AG09309 (cell line): ENCODE measurements around the gene PSMA7.

Source experiments
- DNase-seq: peaks from one replicate; pipeline ENCODE4 v3.0.0-alpha.2; 2010; ENCODE audit warnings: low read depth
- H3K4me3 ChIP-seq: 2 replicates; pipeline ENCODE4 v1.5.1; 2011; ENCODE audit warnings: mild to moderate bottlenecking, low read depth, low read length, moderate library complexity; ENCODE audit not compliant: control insufficient read depth
- CTCF ChIP-seq: IDR thresholded peaks from 2 replicates; pipeline ENCODE4 v1.5.1; 2011; ENCODE audit warnings: mild to moderate bottlenecking, low read depth, low read length, inconsistent platforms; ENCODE audit not compliant: insufficient read depth, control insufficient read depth; ENCODE audit errors: missing control alignments

PSMA7 gene

DNA sequence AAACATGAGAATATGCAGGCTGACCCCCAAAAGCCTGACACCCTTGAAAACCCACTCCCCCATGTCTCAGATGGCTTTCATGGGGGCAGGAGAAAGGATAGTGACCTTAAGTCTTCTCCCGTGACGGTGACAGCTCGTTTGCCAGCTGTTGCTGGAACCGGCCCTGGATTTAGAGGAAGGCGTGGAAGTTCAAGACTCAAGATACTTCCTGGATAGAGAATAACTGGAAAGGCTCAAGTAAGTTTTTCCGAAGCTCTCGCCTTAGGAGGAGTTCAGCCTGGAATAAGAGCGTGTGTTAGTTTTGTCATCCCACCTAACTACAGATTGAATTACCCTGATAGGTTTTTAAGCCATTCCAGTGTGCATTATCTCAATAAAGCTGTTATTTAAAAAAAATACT lies 28.1 kb upstream of the PSMA7 start:
- TF ChIP-seq CTCF, result no peak
- no peak for DNase-seq
- H3K4me3 ChIP-seq, result no peak overlapping the region

- DNase-seq, result no peak
- no peak for TF ChIP-seq CTCF
- H3K4me3 ChIP-seq, result no peak overlapping the region
These were observed 27.3 kb upstream of the PSMA7 start for GRCh38 chr20:62170536-62170935.

DNA sequence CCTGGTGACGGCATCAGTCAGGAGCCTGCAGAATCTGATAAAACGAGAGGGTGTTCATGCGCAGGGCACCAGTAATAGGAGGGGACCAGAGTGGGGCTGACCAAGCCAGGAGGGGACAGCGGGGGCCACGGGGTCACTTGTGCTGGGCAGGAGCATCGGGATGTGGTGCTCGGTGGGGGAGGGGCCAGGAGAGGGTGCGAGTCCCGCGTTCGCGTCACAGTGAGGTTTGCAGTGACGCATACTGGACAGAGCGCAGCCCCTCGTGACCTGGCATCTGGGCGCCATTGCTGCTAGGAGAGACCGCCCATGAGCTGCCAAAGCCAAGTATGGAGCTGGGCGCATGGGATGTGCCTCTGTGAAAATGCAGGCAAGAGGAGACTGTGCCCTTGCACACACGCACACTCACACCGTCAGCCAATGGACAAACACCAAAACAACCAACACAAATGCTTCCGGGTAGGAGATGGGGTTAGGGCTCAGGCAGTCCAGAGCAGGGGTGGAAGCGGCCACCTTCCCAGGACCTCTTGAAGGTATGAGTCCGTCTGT lies 25.8 kb upstream of the PSMA7 start:
- no peak for TF ChIP-seq CTCF
- H3K4me3 ChIP-seq, result no peak overlapping the region
- DNase-seq, result no peak

GRCh38 chr20:62168061-62168460 lies 24.9 kb upstream of the PSMA7 start:
- TF ChIP-seq CTCF, result no peak
- DNase-seq, result no peak
- no peak overlapping the region for H3K4me3 ChIP-seq

DNA sequence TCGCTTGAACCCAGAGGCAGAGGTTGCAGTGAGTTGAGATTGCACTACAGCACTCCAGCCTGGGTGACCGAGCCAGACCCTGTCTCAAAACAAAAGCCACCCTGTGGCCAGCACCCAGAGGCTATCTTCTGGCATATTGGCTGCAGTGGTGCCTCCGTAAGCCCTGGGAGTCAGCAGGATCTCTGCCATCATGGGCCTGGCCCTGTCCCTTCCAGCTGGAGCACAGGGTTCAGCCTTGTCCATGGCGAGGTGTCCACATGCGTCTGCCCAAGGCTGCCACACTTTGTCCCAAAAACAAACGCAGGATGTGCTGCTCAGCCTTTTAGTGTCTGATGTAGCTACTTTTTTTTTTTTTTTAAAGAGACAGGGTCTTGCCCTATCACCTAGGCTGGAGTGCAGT lies 24.3 kb upstream of the PSMA7 start:
- DNase-seq, result no peak
- TF ChIP-seq CTCF, result no peak

GRCh38 chr20:62165762-62166399 lies 22.7 kb upstream of the PSMA7 start:
- no peak for TF ChIP-seq CTCF
- H3K4me3 ChIP-seq, result no peak overlapping the region
- no peak for DNase-seq

More for the DNA sequence above, 24.3 kb upstream of the PSMA7 start:
- H3K4me3 ChIP-seq, result no peak overlapping the region
